ENCODE results near the gene RAB7A. TPM values are rescaled to one million over a fixed set of nuclear protein-coding genes. Genes with fewer than 3 reads are reported as not detected.

RAB7A gene
- total and polyA plus RNA-seq, 10 of the 15 experiments (the other 5 are each of a cell fraction or from before 2014, with no cell fraction given), result 40.3 to 212 (median 160) TPM

GRCh38 chr3:128680603-128681368 lies 45.2 kb upstream of the RAB7A start (continued):
- TF ChIP-seq, protein P1, sequence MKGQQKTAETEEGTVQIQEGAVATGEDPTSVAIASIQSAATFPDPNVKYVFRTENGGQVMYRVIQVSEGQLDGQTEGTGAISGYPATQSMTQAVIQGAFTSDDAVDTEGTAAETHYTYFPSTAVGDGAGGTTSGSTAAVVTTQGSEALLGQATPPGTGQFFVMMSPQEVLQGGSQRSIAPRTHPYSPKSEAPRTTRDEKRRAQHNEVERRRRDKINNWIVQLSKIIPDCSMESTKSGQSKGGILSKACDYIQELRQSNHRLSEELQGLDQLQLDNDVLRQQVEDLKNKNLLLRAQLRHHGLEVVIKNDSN (IDR thresholded peaks at IDR 0.05; ENCODE audit: borderline replicate concordance, extremely low read length, insufficient read depth, low read depth, low read length), result no peak
- TF ChIP-seq TCF12 (IDR thresholded peaks at IDR 0.05; ENCODE audit: low read depth, low read length) (0 out of 2 replicates have a peak, but pooled peaks have one; percentile 44), CREB1 (IDR thresholded peaks at IDR 0.05; ENCODE audit: low read depth) (peak; percentile 98), RUNX3 (IDR thresholded peaks at IDR 0.05; ENCODE audit: low read length) (no peak; the same call in 1 of the 2 replicates), YBX1 (IDR thresholded peaks at IDR 0.05) (no peak), HDAC2 (IDR thresholded peaks at IDR 0.05) (0 out of 2 replicates have a peak, but pooled peaks have one; percentile 6), PAX5 (IDR thresholded peaks at IDR 0.05; ENCODE audit: borderline replicate concordance, low read depth, low read length) (peak; percentile 75; the same call in 1 of the 2 replicates), IKZF1 (conservative IDR thresholded peaks at IDR 0.05) (peak; percentile 86), LARP7 (IDR thresholded peaks at IDR 0.05) (peak; percentile 90), SREBF2 (IDR thresholded peaks at IDR 0.05; ENCODE audit: low read length) (no peak), CBX3 (IDR thresholded peaks at IDR 0.05; ENCODE audit: borderline replicate concordance, low read depth) (no peak), NBN (IDR thresholded peaks at IDR 0.05) (peak; percentile 97), NFYA (IDR thresholded peaks at IDR 0.05; ENCODE audit: borderline replicate concordance, low read depth, low read length) (no peak), PML (IDR thresholded peaks at IDR 0.05; ENCODE audit: low read length) (peak; percentile 59; the same call in 1 of the 2 replicates), BACH1 (IDR thresholded peaks at IDR 0.05; ENCODE audit: borderline replicate concordance) (peak; percentile 67; the same call in 1 of the 2 replicates), FOXM1 (IDR thresholded peaks at IDR 0.05; ENCODE audit: low read depth, low read length) (peak; percentile 68; the same call in 1 of the 2 replicates), ZNF207 (IDR thresholded peaks at IDR 0.05; ENCODE audit: borderline replicate concordance) (peak; percentile 77)
- TF ChIP-seq, protein P2, sequence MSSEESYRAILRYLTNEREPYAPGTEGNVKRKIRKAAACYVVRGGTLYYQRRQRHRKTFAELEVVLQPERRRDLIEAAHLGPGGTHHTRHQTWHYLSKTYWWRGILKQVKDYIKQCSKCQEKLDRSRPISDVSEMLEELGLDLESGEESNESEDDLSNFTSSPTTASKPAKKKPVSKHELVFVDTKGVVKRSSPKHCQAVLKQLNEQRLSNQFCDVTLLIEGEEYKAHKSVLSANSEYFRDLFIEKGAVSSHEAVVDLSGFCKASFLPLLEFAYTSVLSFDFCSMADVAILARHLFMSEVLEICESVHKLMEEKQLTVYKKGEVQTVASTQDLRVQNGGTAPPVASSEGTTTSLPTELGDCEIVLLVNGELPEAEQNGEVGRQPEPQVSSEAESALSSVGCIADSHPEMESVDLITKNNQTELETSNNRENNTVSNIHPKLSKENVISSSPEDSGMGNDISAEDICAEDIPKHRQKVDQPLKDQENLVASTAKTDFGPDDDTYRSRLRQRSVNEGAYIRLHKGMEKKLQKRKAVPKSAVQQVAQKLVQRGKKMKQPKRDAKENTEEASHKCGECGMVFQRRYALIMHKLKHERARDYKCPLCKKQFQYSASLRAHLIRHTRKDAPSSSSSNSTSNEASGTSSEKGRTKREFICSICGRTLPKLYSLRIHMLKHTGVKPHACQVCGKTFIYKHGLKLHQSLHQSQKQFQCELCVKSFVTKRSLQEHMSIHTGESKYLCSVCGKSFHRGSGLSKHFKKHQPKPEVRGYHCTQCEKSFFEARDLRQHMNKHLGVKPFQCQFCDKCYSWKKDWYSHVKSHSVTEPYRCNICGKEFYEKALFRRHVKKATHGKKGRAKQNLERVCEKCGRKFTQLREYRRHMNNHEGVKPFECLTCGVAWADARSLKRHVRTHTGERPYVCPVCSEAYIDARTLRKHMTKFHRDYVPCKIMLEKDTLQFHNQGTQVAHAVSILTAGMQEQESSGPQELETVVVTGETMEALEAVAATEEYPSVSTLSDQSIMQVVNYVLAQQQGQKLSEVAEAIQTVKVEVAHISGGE (CRISPR knock-in tag; IDR thresholded peaks at IDR 0.05), result no peak
- TF ChIP-seq, protein P3, sequence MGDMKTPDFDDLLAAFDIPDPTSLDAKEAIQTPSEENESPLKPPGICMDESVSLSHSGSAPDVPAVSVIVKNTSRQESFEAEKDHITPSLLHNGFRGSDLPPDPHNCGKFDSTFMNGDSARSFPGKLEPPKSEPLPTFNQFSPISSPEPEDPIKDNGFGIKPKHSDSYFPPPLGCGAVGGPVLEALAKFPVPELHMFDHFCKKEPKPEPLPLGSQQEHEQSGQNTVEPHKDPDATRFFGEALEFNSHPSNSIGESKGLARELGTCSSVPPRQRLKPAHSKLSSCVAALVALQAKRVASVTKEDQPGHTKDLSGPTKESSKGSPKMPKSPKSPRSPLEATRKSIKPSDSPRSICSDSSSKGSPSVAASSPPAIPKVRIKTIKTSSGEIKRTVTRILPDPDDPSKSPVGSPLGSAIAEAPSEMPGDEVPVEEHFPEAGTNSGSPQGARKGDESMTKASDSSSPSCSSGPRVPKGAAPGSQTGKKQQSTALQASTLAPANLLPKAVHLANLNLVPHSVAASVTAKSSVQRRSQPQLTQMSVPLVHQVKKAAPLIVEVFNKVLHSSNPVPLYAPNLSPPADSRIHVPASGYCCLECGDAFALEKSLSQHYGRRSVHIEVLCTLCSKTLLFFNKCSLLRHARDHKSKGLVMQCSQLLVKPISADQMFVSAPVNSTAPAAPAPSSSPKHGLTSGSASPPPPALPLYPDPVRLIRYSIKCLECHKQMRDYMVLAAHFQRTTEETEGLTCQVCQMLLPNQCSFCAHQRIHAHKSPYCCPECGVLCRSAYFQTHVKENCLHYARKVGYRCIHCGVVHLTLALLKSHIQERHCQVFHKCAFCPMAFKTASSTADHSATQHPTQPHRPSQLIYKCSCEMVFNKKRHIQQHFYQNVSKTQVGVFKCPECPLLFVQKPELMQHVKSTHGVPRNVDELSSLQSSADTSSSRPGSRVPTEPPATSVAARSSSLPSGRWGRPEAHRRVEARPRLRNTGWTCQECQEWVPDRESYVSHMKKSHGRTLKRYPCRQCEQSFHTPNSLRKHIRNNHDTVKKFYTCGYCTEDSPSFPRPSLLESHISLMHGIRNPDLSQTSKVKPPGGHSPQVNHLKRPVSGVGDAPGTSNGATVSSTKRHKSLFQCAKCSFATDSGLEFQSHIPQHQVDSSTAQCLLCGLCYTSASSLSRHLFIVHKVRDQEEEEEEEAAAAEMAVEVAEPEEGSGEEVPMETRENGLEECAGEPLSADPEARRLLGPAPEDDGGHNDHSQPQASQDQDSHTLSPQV (IDR thresholded peaks at IDR 0.05), result peak; percentile 5; the same call in 1 of the 2 replicates
- TF ChIP-seq, protein P4, sequence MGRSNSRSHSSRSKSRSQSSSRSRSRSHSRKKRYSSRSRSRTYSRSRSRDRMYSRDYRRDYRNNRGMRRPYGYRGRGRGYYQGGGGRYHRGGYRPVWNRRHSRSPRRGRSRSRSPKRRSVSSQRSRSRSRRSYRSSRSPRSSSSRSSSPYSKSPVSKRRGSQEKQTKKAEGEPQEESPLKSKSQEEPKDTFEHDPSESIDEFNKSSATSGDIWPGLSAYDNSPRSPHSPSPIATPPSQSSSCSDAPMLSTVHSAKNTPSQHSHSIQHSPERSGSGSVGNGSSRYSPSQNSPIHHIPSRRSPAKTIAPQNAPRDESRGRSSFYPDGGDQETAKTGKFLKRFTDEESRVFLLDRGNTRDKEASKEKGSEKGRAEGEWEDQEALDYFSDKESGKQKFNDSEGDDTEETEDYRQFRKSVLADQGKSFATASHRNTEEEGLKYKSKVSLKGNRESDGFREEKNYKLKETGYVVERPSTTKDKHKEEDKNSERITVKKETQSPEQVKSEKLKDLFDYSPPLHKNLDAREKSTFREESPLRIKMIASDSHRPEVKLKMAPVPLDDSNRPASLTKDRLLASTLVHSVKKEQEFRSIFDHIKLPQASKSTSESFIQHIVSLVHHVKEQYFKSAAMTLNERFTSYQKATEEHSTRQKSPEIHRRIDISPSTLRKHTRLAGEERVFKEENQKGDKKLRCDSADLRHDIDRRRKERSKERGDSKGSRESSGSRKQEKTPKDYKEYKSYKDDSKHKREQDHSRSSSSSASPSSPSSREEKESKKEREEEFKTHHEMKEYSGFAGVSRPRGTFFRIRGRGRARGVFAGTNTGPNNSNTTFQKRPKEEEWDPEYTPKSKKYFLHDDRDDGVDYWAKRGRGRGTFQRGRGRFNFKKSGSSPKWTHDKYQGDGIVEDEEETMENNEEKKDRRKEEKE (IDR thresholded peaks at IDR 0.05), result no peak

Data from GM12878 (cell line).